Psoas muscle (tissue), 8 donors: Measurements from ENCODE around the gene GALNT16. TPM values are rescaled to one million over a fixed set of nuclear protein-coding genes. Genes with fewer than 3 reads are reported as not detected.

Source experiments
- ATAC-seq, 4 donors: fragments of 200-7000 bp; cut with Tn5 transposase; one replicate each; pipeline ENCODE4 v1.9.1; 2020; ENCODE audit warnings: moderate library complexity in 3 of 4, mild to moderate bottlenecking in 2 of 4
- DNase-seq, 2 donors: peaks; one replicate each; pipeline ENCODE4 v3.0.0-alpha.2; 2020
- H3K27ac ChIP-seq: fragments of 200-600 bp; one replicate; pipeline ENCODE4 v1.8.0; 2022
- H3K27me3 ChIP-seq, 3 donors: fragments of 200-600 bp in 1 of 3; one replicate each; pipeline versions ENCODE4 v1.6.1 to v1.8.0; 2013 to 2022; ENCODE audit warnings: low read length in 2 of 3, mild to moderate bottlenecking in 2 of 3, moderate library complexity in 1 of 3; ENCODE audit not compliant: insufficient read depth in 3 of 3
- H3K36me3 ChIP-seq, 2 donors: fragments of 200-600 bp in 1 of 2; one replicate each; pipeline versions ENCODE4 v1.6.1 to v1.8.0; 2013 to 2022; ENCODE audit warnings: low read depth in 1 of 2, mild to moderate bottlenecking in 1 of 2, moderate library complexity in 1 of 2; ENCODE audit not compliant: insufficient read depth in 1 of 2
- H3K4me1 ChIP-seq: fragments of 200-600 bp; one replicate; pipeline ENCODE4 v1.8.0; 2022
- H3K4me3 ChIP-seq: fragments of 200-600 bp; one replicate; pipeline ENCODE4 v1.8.0; 2022; ENCODE audit warnings: mild to moderate bottlenecking
- H3K9me3 ChIP-seq: fragments of 200-600 bp; one replicate; pipeline ENCODE4 v1.8.0; 2022
- CTCF ChIP-seq: fragments of 200-600 bp; IDR thresholded peaks from one replicate; pipeline ENCODE4 v1.8.0; 2022; ENCODE audit warnings: antibody characterized with exemption
- WGBS, 3 donors: extraction: QIAGEN DNeasy Blood & Tissue Kit; methylation state at CpG; one replicate each; pipeline versions ENCODE4 v1.1.6 to v1.1.7; 2013; 5-methylcytosine and 5-hydroxymethylcytosine counted together
- intact Hi-C, 2 donors: fragments of 100-400 bp; cut with DNase I; formaldehyde crosslinking; loops; one replicate each; pipeline versions ENCODE4 v1.11.0 to v1.14.2; 2022
- polyA plus RNA-seq, 3 donors: library from polyadenylated mRNA; stranded (reverse); fragments of 200-250 nt; gene quantifications; one replicate each; pipeline ENCODE4 v1.2.3, GENCODE V29; 2013
- total RNA-seq, 4 donors: library from RNA; stranded (reverse); fragmentation: NEBNext Ultra II Directional in 2 of 4; extraction: Animal tissue kit (Norgen Biotek cat#: 25700) in 2 of 4; gene quantifications; one replicate each; pipeline versions ENCODE4 v1.2.1 to v1.2.4, GENCODE V29; 2021 to 2023
- donor health status: healthy with polysubstance abuse.
- donor health status: DM: no; HTN: no; CAD: no; lungs with moderate emphysema.
- donor health status: Bipolar disorder and iron deficiency.
- donor health status: healthy.
- donor health status: DM: yes; HTN: yes; CAD: no.
- donor health status: DM: no; HTN: no; CAD: no.
- donor health status: DM: no; HTN: no; CAD: no.
- donor health status: DM: yes; HTN: yes; CAD: no.

Gene GALNT16
- total and polyA plus RNA-seq, 7 donors: 0.83 to 2.6 (median 1.7) TPM

- WGBS, 3 donors: 91 to 92% (median 91%) methylated on average over 8 of the region's 8 CpGs
- Histone ChIP-seq H3K36me3 (no peaks in the 10 kb centered on the region), H3K4me1 (no peaks in the 10 kb centered on the region), H3K27ac (no peak overlapping the region), H3K27me3 (no peaks in the 10 kb centered on the region), H3K9me3 (no peaks in the 10 kb centered on the region), H3K4me3 (no peak overlapping the region)
- no peak for TF ChIP-seq CTCF
- ATAC-seq (no peak), DNase-seq (no peak)
- intact Hi-C loops: no loop called here
Observed at GRCh38 chr14:69318901-69319475, 59.0 kb downstream of the GALNT16 start.

GRCh38 chr14:69319911-69320310, 60.0 kb downstream of the GALNT16 start:
- Histone ChIP-seq H3K27me3 (no peaks in the 10 kb centered on the region), H3K27ac (no peak overlapping the region), H3K4me1 (no peaks in the 10 kb centered on the region), H3K9me3 (no peaks in the 10 kb centered on the region), H3K36me3 (no peaks in the 10 kb centered on the region), H3K4me3 (no peak overlapping the region)
- intact Hi-C loops: no loop called here
- DNase-seq (no peak), ATAC-seq (no peak)
- no peak for TF ChIP-seq CTCF
- 97 to 98% (median 98%) methylated on average over 8 of the region's 8 CpGs for WGBS, 3 donors

- intact Hi-C loops: no loop called here
- Histone ChIP-seq H3K4me1 (no peaks in the 10 kb centered on the region), H3K27me3 (no peaks in the 10 kb centered on the region), H3K27ac (no peak overlapping the region), H3K9me3 (no peaks in the 10 kb centered on the region), H3K36me3 (no peaks in the 10 kb centered on the region), H3K4me3 (no peak overlapping the region)
- 96 to 97% (median 96%) methylated on average over 18 of the region's 18 CpGs for WGBS, 3 donors
- TF ChIP-seq CTCF: no peak
- ATAC-seq (no peak), DNase-seq (no peak)
Observed at GRCh38 chr14:69320581-69321365, 60.8 kb downstream of the GALNT16 start.

DNA sequence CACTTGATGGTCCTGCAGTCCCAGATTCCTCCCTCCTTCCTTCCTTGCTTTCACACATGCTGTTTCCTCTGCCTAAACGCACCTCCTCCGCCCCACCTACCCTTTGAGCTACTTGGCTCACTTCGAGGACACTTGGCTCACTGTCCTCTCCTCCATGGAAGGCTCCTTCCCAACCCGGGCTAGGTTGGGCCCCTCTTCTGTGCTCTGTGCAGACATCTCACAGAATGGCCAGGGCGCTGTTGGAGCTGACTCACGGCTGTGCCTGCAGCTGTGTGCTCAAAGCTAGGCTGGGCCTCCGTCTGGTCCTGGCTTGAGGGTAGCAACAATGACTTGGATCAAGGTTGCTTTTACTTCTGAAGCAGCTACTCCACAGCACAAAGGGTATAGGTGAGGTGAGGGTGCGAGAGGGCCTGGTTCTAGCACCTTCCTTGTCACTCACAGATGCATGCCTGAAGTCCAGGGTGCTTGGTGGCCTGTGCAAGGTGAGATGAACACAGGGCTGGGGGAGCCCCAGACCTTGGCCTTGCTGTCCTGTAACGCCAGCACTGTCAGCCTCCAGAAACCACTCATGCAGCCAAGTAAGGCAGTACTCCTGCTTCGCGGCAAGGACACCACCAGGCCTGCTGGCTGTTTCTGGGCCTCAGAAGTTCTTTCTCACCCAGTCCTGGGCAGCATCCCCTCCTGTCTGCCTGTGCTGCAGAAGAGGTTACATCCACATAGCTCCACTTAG, 61.8 kb downstream of the GALNT16 start:
- 85 to 86% (median 86%) methylated on average over 11 of the region's 11 CpGs for WGBS, 3 donors
- intact Hi-C loops: no loop called here

More for the DNA sequence above, 61.8 kb downstream of the GALNT16 start:
- H3K9me3 ChIP-seq: no peaks in the 10 kb centered on the region
- TF ChIP-seq CTCF: no peak
- no peak overlapping the region for H3K4me3 ChIP-seq
- H3K27ac ChIP-seq: no peak overlapping the region
- DNase-seq: no peak
- no peak for ATAC-seq
- H3K36me3 ChIP-seq: no peaks in the 10 kb centered on the region
- H3K4me1 ChIP-seq: no peaks in the 10 kb centered on the region
- H3K27me3 ChIP-seq: no peaks in the 10 kb centered on the region
